ENCODE results near the gene BMPR1B. TPM values are rescaled to one million over a fixed set of nuclear protein-coding genes. Genes with fewer than 3 reads are reported as not detected.

BMPR1B gene
- total RNA-seq, 2 donors from 2014 or later, result 0.10 to 0.24 TPM

- no peak for TF ChIP-seq CTCF (IDR thresholded peaks at IDR 0.05)
- no peaks in the 10 kb centered on the region for H3K9me3 ChIP-seq
- H3K4me1 ChIP-seq, result no peaks in the 10 kb centered on the region
- no peak overlapping the region for H3K4me3 ChIP-seq
- no peaks in the 10 kb centered on the region for H3K36me3 ChIP-seq
- intact Hi-C loops (cut with DNase I), result no loop called here
- DNase-seq, result no peak
- no peak overlapping the region for H3K27ac ChIP-seq
- no peaks in the 10 kb centered on the region for H3K27me3 ChIP-seq
- H3K9ac ChIP-seq (ENCODE audit: low read depth in 2 of 2, low read length in 2 of 2), result no peak overlapping the region
Observed at GRCh38 chr4:94931626-94932025, 173.9 kb downstream of the BMPR1B start.

- no peaks in the 10 kb centered on the region for H3K9me3 ChIP-seq
- no peak overlapping the region for H3K9ac ChIP-seq (ENCODE audit: low read depth in 2 of 2, low read length in 2 of 2)
- no peak for TF ChIP-seq CTCF (IDR thresholded peaks at IDR 0.05)
- no peak overlapping the region for H3K27ac ChIP-seq
- DNase-seq, result no peak
- no peak overlapping the region for H3K4me3 ChIP-seq
- no peaks in the 10 kb centered on the region for H3K27me3 ChIP-seq
- intact Hi-C loops (cut with DNase I), result no loop called here
- no peaks in the 10 kb centered on the region for H3K36me3 ChIP-seq
- no peaks in the 10 kb centered on the region for H3K4me1 ChIP-seq
Observed at GRCh38 chr4:94932366-94932765, 174.6 kb downstream of the BMPR1B start.

GRCh38 chr4:94933799-94934198, 176.0 kb downstream of the BMPR1B start:
- no peak for DNase-seq
- no peaks in the 10 kb centered on the region for H3K9me3 ChIP-seq

GRCh38 chr4:94934201-94934600, 176.4 kb downstream of the BMPR1B start:
- H3K4me3 ChIP-seq, result no peak overlapping the region
- no peaks in the 10 kb centered on the region for H3K36me3 ChIP-seq
- no peak for TF ChIP-seq CTCF (IDR thresholded peaks at IDR 0.05)
- H3K9me3 ChIP-seq, result no peaks in the 10 kb centered on the region
- H3K27ac ChIP-seq, result no peak overlapping the region
- no peaks in the 10 kb centered on the region for H3K4me1 ChIP-seq
- no peak for DNase-seq
- H3K9ac ChIP-seq (ENCODE audit: low read depth in 2 of 2, low read length in 2 of 2), result no peak overlapping the region
- intact Hi-C loops (cut with DNase I), result no loop called here
- H3K27me3 ChIP-seq, result no peaks in the 10 kb centered on the region

More at GRCh38 chr4:94933799-94934198, 176.0 kb downstream of the BMPR1B start:
- Histone ChIP-seq H3K27ac (no peak overlapping the region), H3K4me1 (no peaks in the 10 kb centered on the region), H3K9ac (ENCODE audit: low read depth in 2 of 2, low read length in 2 of 2) (no peak overlapping the region), H3K4me3 (no peak overlapping the region), H3K27me3 (no peaks in the 10 kb centered on the region), H3K36me3 (no peaks in the 10 kb centered on the region)
- no peak for TF ChIP-seq CTCF (IDR thresholded peaks at IDR 0.05)
- intact Hi-C loops (cut with DNase I), result no loop called here

GRCh38 chr4:94934864-94935263, 177.1 kb downstream of the BMPR1B start:
- no peak overlapping the region for H3K4me3 ChIP-seq
- DNase-seq, result no peak
- no peak for TF ChIP-seq CTCF (IDR thresholded peaks at IDR 0.05)
- H3K27ac ChIP-seq, result no peak overlapping the region
- H3K9me3 ChIP-seq, result no peaks in the 10 kb centered on the region
- intact Hi-C loops (cut with DNase I), result no loop called here
- H3K36me3 ChIP-seq, result no peaks in the 10 kb centered on the region
- H3K27me3 ChIP-seq, result no peaks in the 10 kb centered on the region
- no peak overlapping the region for H3K9ac ChIP-seq (ENCODE audit: low read depth in 2 of 2, low read length in 2 of 2)
- no peaks in the 10 kb centered on the region for H3K4me1 ChIP-seq

GRCh38 chr4:94936854-94937253, 179.1 kb downstream of the BMPR1B start:
- Histone ChIP-seq H3K36me3 (no peaks in the 10 kb centered on the region), H3K27me3 (no peaks in the 10 kb centered on the region), H3K9ac (ENCODE audit: low read depth in 2 of 2, low read length in 2 of 2) (no peak overlapping the region), H3K4me1 (no peaks in the 10 kb centered on the region), H3K27ac (no peak overlapping the region), H3K4me3 (no peak overlapping the region), H3K9me3 (no peaks in the 10 kb centered on the region)
- no peak for TF ChIP-seq CTCF (IDR thresholded peaks at IDR 0.05)
- no peak for DNase-seq
- intact Hi-C loops (cut with DNase I), result no loop called here
